Limb (tissue), 2 donors: ENCODE data around the gene FXN.
A peak's percentile ranks its signal among the peaks of the same experiment; 100 is the strongest.
"Not testable (repeated sequence)": the region's sequence is repeated elsewhere in the genome, so short reads cannot be mapped to it uniquely, and the experiment has no call there.

Experiments
- DNase-seq, 2 donors: peaks; one replicate each; pipeline ENCODE4 v3.0.0-alpha.2; 2016; ENCODE audit errors: extremely low spot score in 2 of 2

FXN gene

GRCh38 chr9:69065660-69066059 lies 30.1 kb downstream of the FXN start:
- no peak for DNase-seq

DNA sequence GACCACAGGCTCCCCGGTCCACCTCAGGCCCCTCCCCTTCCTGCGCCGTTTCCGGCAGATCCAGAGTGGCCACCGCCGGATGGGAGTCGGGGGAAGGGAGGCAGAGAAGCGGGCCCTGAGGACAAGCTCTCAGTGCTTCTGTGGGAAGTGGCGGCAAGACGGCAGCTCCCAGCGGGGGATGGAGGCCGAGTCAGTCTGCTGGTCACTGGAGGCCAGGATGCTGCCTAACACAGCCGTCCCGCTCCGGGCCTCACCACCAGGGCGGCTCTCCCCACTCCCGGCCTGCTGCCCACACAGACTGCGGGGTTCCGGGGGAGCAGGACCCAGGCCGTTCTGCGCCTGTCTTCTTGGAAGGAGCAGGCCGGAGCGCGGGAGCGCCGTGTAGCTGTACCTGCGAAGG lies 31.4 kb downstream of the FXN start:
- DNase-seq = no peak

- DNase-seq = no peak
Observed at GRCh38 chr9:69070201-69070600, 34.6 kb downstream of the FXN start.

- no peak for DNase-seq
Observed at GRCh38 chr9:69071059-69071458, 35.5 kb downstream of the FXN start.

DNA sequence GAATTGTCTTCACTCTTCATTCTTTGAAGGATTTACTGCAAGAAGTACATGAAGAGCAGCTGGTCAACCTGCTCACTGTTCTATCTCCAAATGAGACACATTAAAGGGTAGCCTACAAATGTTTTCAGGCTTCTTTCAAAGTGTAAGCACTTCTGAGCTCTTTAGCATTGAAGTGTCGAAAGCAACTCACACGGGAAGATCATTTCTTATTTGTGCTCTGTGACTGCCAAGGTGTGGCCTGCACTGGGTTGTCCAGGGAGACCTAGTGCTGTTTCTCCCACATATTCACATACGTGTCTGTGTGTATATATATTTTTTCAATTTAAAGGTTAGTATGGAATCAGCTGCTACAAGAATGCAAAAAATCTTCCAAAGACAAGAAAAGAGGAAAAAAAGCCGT lies 37.6 kb downstream of the FXN start:
- DNase-seq = no peak

- DNase-seq = no peak
Observed at GRCh38 chr9:69074801-69075200, 39.2 kb downstream of the FXN start.

GRCh38 chr9:69076550-69076949 lies 41.0 kb downstream of the FXN start:
- no peak for DNase-seq

DNA sequence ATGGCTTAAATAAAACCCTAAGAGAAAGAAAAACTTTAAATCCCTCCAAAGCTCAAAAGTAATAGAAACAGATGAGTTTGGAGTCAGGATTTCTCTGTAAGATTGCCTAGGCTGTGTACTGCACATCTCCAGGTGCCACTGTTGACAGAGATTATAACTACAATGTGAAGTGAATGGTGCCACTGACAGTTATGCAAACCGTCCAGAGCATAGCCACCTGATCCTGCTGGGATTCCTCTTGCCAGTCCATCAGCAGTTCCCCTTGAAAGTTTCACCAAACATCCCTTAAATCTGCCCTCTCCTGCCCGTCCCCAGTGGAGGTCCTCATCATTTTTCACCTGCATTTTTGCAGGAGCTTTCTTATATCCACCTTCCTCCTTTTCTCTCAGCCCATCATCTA lies 42.5 kb downstream of the FXN start:
- no peak for DNase-seq

DNA sequence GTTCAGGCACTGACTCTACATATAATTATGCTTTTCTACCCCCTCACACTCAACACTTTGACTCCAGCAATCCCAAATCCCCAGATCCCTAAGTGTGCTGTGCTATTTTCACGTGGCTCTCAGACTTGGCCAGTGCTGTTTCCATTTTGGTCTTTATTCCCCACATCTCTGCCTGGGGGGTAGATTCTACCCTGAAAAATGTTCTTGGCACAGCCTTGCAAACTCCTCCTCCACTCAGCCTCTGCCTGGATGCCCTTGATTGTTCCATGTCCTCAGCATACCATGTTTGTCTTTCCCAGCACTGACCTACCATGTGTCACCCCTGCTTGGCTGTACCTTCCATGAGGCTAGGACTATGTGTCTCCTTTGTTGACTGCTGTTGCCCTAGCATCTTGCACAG lies 43.0 kb downstream of the FXN start:
- peak in 1 of 2 donors; percentile 4 for DNase-seq

GRCh38 chr9:69079186-69079585 lies 43.6 kb downstream of the FXN start:
- DNase-seq = no peak

GRCh38 chr9:69081261-69081660 lies 45.7 kb downstream of the FXN start:
- no peak for DNase-seq

- no peak for DNase-seq
Observed at GRCh38 chr9:69083321-69083720, 47.8 kb downstream of the FXN start.

GRCh38 chr9:69085569-69086283 lies 50.2 kb downstream of the FXN start:
- DNase-seq = peak in 1 of 2 donors; percentile 41

- DNase-seq = no peak
Observed at GRCh38 chr9:69086312-69086711, 50.8 kb downstream of the FXN start.

DNA sequence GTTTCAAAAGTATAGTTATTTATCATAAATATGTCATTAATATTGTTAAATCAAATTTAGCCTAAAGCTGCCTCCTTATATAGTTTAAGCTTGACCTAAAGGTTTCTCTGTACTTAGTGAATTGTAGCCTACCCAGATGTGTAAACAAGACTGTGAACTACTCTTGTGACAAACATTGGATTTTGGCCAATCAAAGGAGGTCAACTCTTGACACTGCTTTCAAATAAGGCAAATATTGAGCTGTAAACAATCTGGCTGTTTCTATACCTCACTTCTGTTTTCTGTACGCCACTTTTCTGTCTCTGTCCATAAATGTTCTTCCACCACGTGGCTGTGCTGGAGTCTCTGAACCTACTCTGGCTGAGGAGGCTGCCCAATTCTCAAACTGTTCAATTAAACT lies 51.2 kb downstream of the FXN start:
- DNase-seq = no peak

DNA sequence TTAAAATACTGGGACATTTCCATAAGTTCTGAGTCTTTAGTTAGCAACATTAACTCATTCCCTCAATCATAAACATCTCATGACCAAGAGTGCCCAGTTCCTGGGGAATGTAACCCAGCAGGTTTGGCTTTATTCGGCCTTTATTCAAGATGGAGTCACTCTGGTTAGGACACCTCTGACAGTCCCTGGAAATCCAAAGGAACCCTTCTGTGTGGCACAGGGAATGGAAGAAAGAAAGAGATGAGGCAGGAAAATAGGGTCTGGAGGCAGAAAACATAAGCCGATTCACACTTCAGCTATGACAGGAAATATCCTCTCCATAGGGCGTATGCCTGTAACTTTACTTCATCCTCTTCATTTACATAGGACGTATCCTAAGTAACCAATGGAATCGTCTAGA lies 53.5 kb downstream of the FXN start:
- DNase-seq = no peak

GRCh38 chr9:69089491-69089890 lies 53.9 kb downstream of the FXN start:
- no peak for DNase-seq

GRCh38 chr9:69090140-69090750 lies 54.7 kb downstream of the FXN start:
- no peak for DNase-seq

- no peak for DNase-seq
Observed at GRCh38 chr9:69090946-69091345, 55.4 kb downstream of the FXN start.

- DNase-seq = no peak
Observed at GRCh38 chr9:69093471-69094103, 58.0 kb downstream of the FXN start.

DNA sequence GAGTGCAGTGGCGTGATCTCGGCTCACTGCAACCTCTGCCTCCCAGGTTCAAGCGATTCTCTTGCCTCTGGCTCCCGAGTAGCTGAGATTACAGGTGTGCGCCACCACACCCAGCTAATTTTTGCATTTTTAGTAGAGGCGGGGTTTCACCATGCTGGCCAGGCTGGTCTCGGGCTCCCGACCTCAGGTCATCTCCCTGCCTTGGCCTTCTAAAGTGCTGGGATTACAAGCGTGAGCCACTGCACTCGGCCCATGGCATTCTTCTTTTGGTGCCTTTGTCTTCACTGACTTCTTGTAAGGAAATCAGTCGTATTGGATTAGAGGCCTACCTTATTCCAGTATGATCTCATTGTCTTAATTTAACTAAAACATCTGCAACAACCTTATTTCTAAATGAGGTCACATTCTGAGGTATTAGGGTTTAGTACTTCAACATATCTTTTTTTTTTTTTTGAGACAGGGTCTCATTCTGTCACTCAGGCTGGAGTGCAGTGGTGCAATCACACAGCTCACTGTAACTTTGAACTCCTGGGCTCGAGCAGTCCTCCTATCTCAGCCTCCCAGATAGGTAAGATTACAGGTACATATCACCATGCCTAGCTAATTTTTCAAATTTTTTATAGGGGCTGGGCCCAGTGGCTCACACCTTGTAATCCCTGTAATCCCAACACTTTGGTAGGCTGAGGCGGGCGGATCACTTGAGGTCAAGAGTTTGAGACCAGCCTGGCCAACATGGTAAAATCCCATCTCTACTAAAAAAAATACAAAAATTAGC lies 59.0 kb downstream of the FXN start:
- DNase-seq = not testable (repeated sequence)

DNA sequence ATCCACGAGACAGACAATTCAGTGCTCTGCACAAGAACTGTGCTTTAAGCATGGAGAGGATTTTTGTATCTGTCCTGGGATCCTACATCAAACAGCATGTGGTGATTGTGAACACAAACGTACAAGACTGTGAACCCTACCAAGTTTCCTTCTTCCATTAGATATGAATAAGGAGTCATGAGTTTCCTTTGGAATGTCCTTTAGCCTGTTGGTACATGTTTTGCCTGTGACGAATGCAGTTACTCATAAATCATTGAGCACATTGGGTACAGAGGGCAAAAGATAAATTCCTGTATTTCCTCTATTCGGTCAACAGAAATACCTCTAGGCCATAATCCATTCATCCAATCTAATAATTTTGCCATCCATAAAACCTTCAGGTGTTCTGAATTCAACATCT lies 61.5 kb downstream of the FXN start:
- no peak for DNase-seq
